HEK293 (cell line): Measurements from ENCODE around the gene C6orf89.

Experiments
- CTCF ChIA-PET: fragments of 350-600 bp; formaldehyde crosslinking; extraction: SDS; loops from one replicate; lab custom pipeline; 2021; ENCODE audit warnings: antibody characterized with exemption; lab: Yijun Ruan, JAX
- POLR2A ChIA-PET: fragments of 300-600 bp; formaldehyde crosslinking; extraction: SDS; loops from one replicate; lab custom pipeline; 2020; ENCODE audit warnings: antibody characterized with exemption, inconsistent platforms; lab: Yijun Ruan, JAX
- H3K27ac ChIP-seq: fragments of 200-500 bp; sonication (Bioruptor generic); 2 replicates; pipeline ENCODE4 v1.5.1; 2014; ENCODE audit warnings: low read depth, low read length, control low read depth, inconsistent platforms; ENCODE audit errors: extremely low read depth
- H3K36me3 ChIP-seq, 2 experiments: fragments of 200-500 bp in 1 of 2; sonication (Bioruptor generic) in 1 of 2; 1 replicate in 1 of 2; 2 replicates in 1 of 2; pipeline ENCODE4 v1.5.1; 2014 to 2017; ENCODE audit warnings: inconsistent platforms in 2 of 2, low read length in 2 of 2; ENCODE audit not compliant: control insufficient read depth in 2 of 2, insufficient read depth in 1 of 2
- H3K4me1 ChIP-seq: fragments of 200-500 bp; sonication (Bioruptor generic); 2 replicates; pipeline ENCODE4 v1.5.1; 2014; ENCODE audit warnings: mild to moderate bottlenecking, low read length, inconsistent platforms; ENCODE audit not compliant: control insufficient read depth, insufficient read depth
- H3K4me3 ChIP-seq: 2 replicates; pipeline ENCODE4 v1.5.1; 2011; ENCODE audit warnings: low read depth, mild to moderate bottlenecking, control low read depth, low read length, moderate library complexity
- H3K9me3 ChIP-seq: fragments of 200-500 bp; sonication (Bioruptor generic); 2 replicates; pipeline ENCODE4 v1.5.1; 2014; ENCODE audit warnings: low read depth, low read length, inconsistent platforms; ENCODE audit not compliant: control insufficient read depth, insufficient read depth
- BCL11B ChIP-seq: fragments of 450-650 bp; formaldehyde crosslinking; IDR thresholded peaks from 2 replicates; pipeline ENCODE4 v1.5.1; 2016; ENCODE audit warnings: low read depth, missing biosample characterization, missing genetic modification characterization
- SCRT1 ChIP-seq: fragments of 450-650 bp; formaldehyde crosslinking; IDR thresholded peaks from 2 replicates; pipeline ENCODE4 v1.5.1; 2016; ENCODE audit warnings: missing biosample characterization, missing genetic modification characterization, borderline replicate concordance
- ZEB2 ChIP-seq: fragments of 450-650 bp; formaldehyde crosslinking; IDR thresholded peaks from 2 replicates; pipeline ENCODE4 v1.5.1; 2016; ENCODE audit warnings: missing biosample characterization, missing genetic modification characterization
- ZNF112 ChIP-seq: fragments of 450-650 bp; formaldehyde crosslinking; IDR thresholded peaks from 2 replicates; pipeline ENCODE4 v1.5.0; 2017; ENCODE audit warnings: missing biosample characterization, missing genetic modification characterization
- ZNF366 ChIP-seq: fragments of 450-650 bp; formaldehyde crosslinking; conservative IDR thresholded peaks from 2 replicates; pipeline ENCODE4 v1.5.1; 2016; ENCODE audit warnings: missing biosample characterization, missing genetic modification characterization
- ZNF416 ChIP-seq: fragments of 450-650 bp; formaldehyde crosslinking; IDR thresholded peaks from 2 replicates; pipeline ENCODE4 v1.5.1; 2016; ENCODE audit warnings: missing biosample characterization, missing genetic modification characterization
- ZNF768 ChIP-seq: fragments of 450-650 bp; formaldehyde crosslinking; IDR thresholded peaks from 2 replicates; pipeline ENCODE4 v1.5.1; 2018; ENCODE audit warnings: missing biosample characterization, mild to moderate bottlenecking, missing genetic modification characterization
- ZNF792 ChIP-seq: fragments of 450-650 bp; formaldehyde crosslinking; IDR thresholded peaks from 2 replicates; pipeline ENCODE4 v1.5.1; 2016; ENCODE audit warnings: missing biosample characterization, missing genetic modification characterization
- ZSCAN23 ChIP-seq: fragments of 450-650 bp; formaldehyde crosslinking; IDR thresholded peaks from 2 replicates; pipeline ENCODE4 v1.5.1; 2016; ENCODE audit warnings: missing biosample characterization, missing genetic modification characterization
- TF ChIP-seq, protein P1 (sequence below): IDR thresholded peaks from 2 replicates; pipeline ENCODE4 v1.6.1; 2011; ENCODE audit warnings: mild to moderate bottlenecking, low read depth, low read length, borderline replicate concordance
- TF ChIP-seq, protein P2 (sequence below): fragments of 450-650 bp; formaldehyde crosslinking; IDR thresholded peaks from 2 replicates; pipeline ENCODE4 v1.5.1; 2016; ENCODE audit warnings: missing biosample characterization, missing genetic modification characterization
- TF ChIP-seq, protein P3 (sequence below): fragments of 450-650 bp; formaldehyde crosslinking; IDR thresholded peaks from 2 replicates; pipeline ENCODE4 v1.5.1; 2016; ENCODE audit warnings: missing biosample characterization, missing genetic modification characterization
- TF ChIP-seq, protein P4 (sequence below): fragments of 450-650 bp; formaldehyde crosslinking; IDR thresholded peaks from 2 replicates; pipeline ENCODE4 v1.5.1; 2016; ENCODE audit warnings: missing biosample characterization, missing genetic modification characterization

C6orf89 gene

DNA sequence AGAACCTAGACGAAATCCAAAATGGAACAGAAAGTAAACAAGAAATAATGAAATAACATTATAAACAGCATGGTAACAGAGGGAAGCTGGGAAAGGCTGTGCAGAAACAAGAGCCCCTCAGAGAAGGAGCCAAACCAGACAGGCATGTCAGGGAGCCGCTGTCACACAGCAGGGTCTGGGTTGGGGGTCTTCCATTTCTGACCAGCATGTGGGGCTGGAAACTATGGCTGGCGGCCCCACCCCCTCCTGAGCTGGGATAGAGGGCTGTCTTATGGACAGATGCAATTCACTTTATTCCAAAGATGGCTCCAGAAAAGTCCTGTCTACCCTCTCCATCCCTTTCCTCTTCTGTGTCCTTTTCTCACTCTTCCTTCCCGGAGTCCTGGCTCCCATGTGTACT is 27.3 kb downstream of the C6orf89 start:
- no peaks in the 10 kb centered on the region for H3K4me1 ChIP-seq
- TF ChIP-seq, protein P1, sequence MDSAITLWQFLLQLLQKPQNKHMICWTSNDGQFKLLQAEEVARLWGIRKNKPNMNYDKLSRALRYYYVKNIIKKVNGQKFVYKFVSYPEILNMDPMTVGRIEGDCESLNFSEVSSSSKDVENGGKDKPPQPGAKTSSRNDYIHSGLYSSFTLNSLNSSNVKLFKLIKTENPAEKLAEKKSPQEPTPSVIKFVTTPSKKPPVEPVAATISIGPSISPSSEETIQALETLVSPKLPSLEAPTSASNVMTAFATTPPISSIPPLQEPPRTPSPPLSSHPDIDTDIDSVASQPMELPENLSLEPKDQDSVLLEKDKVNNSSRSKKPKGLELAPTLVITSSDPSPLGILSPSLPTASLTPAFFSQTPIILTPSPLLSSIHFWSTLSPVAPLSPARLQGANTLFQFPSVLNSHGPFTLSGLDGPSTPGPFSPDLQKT = no peak
- TF ChIP-seq ZEB2 (tag by site-specific recombination) (no peak), ZNF112 (tag by site-specific recombination) (no peak), ZNF416 (tag by site-specific recombination) (no peak), ZNF366 (no peak), ZSCAN23 (tag by site-specific recombination) (no peak), SCRT1 (tag by site-specific recombination) (no peak), ZNF768 (tag by site-specific recombination) (no peak), ZNF792 (tag by site-specific recombination) (no peak)
- TF ChIP-seq, protein P2, sequence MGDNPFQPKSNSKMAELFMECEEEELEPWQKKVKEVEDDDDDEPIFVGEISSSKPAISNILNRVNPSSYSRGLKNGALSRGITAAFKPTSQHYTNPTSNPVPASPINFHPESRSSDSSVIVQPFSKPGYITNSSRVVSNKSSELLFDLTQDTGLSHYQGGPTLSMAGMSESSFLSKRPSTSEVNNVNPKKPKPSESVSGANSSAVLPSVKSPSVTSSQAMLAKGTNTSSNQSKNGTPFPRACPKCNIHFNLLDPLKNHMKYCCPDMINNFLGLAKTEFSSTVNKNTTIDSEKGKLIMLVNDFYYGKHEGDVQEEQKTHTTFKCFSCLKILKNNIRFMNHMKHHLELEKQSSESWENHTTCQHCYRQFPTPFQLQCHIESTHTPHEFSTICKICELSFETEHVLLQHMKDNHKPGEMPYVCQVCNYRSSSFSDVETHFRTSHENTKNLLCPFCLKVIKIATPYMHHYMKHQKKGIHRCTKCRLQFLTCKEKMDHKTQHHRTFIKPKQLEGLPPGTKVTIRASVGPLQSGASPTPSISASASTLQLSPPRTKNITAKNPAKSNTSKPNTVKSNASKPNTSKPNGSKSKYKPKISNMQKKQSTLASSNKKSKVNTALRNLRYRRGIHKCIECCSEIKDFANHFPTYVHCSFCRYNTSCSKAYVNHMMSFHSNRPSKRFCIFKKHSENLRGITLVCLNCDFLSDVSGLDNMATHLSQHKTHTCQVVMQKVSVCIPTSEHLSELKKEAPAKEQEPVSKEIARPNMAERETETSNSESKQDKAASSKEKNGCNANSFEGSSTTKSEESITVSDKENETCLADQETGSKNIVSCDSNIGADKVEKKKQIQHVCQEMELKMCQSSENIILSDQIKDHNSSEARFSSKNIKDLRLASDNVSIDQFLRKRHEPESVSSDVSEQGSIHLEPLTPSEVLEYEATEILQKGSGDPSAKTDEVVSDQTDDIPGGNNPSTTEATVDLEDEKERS (tag by site-specific recombination) = no peak
- TF ChIP-seq, protein P3, sequence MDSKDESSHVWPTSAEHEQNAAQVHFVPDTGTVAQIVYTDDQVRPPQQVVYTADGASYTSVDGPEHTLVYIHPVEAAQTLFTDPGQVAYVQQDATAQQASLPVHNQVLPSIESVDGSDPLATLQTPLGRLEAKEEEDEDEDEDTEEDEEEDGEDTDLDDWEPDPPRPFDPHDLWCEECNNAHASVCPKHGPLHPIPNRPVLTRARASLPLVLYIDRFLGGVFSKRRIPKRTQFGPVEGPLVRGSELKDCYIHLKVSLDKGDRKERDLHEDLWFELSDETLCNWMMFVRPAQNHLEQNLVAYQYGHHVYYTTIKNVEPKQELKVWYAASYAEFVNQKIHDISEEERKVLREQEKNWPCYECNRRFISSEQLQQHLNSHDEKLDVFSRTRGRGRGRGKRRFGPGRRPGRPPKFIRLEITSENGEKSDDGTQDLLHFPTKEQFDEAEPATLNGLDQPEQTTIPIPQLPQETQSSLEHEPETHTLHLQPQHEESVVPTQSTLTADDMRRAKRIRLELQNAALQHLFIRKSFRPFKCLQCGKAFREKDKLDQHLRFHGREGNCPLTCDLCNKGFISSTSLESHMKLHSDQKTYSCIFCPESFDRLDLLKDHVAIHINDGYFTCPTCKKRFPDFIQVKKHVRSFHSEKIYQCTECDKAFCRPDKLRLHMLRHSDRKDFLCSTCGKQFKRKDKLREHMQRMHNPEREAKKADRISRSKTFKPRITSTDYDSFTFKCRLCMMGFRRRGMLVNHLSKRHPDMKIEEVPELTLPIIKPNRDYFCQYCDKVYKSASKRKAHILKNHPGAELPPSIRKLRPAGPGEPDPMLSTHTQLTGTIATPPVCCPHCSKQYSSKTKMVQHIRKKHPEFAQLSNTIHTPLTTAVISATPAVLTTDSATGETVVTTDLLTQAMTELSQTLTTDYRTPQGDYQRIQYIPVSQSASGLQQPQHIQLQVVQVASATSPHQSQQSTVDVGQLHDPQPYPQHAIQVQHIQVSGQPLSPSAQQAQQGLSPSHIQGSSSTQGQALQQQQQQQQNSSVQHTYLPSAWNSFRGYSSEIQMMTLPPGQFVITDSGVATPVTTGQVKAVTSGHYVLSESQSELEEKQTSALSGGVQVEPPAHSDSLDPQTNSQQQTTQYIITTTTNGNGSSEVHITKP = no peak
- ChIA-PET CTCF (interaction anchor here (0.6 to 4.1 kb wide), 11 partner anchors 8 to 354 kb away, joined by 3 to 19 read pairs (median 4); partner anchors contain the start of gene C6orf89), POLR2A (no interaction called here)
- H3K4me3 ChIP-seq = no peak overlapping the region
- H3K27ac ChIP-seq = no peak overlapping the region
- no peaks in the 10 kb centered on the region for H3K9me3 ChIP-seq
- H3K36me3 ChIP-seq = peaks cover 0 to 64% of the 10 kb centered on the region in 2 experiments

DNA sequence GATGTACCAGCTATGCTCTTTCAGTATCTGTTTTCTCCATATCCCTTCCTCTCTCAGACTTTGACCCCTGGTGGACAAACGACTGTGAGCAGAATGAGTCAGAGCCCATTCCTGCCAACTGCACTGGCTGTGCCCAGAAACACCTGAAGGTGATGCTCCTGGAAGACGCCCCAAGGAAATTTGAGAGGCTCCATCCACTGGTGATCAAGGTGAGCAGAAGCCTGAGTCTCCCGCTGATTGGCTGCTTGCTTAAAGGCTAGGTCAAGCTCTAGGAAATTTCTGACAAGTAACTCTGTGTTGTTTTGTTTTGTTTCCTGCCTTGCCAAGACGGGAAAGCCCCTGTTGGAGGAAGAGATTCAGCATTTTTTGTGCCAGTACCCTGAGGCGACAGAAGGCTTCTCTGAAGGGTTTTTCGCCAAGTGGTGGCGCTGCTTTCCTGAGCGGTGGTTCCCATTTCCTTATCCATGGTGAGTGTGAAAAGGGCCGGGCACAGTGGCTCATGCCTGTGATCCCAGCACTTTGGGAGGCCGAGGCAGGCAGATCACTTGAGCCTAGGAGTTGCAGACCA is 28.6 kb downstream of the C6orf89 start:
- Histone ChIP-seq H3K4me3 (no peak overlapping the region), H3K36me3 (peaks cover 0 to 73% of the 10 kb centered on the region in 2 experiments), H3K9me3 (no peaks in the 10 kb centered on the region), H3K4me1 (no peaks in the 10 kb centered on the region), H3K27ac (no peak overlapping the region)
- ChIA-PET CTCF (interaction anchor here (0.5 to 4.1 kb wide), 9 partner anchors 9 to 149 kb away, joined by 3 to 19 read pairs (median 4); partner anchors contain the start of genes C6orf89 and MTCH1), POLR2A (no interaction called here)
- no peak for TF ChIP-seq BCL11B (tag by site-specific recombination)
- TF ChIP-seq, protein P4, sequence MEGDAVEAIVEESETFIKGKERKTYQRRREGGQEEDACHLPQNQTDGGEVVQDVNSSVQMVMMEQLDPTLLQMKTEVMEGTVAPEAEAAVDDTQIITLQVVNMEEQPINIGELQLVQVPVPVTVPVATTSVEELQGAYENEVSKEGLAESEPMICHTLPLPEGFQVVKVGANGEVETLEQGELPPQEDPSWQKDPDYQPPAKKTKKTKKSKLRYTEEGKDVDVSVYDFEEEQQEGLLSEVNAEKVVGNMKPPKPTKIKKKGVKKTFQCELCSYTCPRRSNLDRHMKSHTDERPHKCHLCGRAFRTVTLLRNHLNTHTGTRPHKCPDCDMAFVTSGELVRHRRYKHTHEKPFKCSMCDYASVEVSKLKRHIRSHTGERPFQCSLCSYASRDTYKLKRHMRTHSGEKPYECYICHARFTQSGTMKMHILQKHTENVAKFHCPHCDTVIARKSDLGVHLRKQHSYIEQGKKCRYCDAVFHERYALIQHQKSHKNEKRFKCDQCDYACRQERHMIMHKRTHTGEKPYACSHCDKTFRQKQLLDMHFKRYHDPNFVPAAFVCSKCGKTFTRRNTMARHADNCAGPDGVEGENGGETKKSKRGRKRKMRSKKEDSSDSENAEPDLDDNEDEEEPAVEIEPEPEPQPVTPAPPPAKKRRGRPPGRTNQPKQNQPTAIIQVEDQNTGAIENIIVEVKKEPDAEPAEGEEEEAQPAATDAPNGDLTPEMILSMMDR (tag by site-specific recombination) = 0 out of 2 replicates have a peak, but pooled peaks have one; percentile 11
- TF ChIP-seq, all 188 proteins: peak for 1
